GM18909 (cell line): Measurements from ENCODE around the gene DEPDC1.
"Not testable (repeated sequence)": the region's sequence is repeated elsewhere in the genome, so short reads cannot be mapped to it uniquely, and the experiment has no call there.

Experiments used
- ATAC-seq: cut with Tn5 transposase; IDR thresholded peaks from one replicate; pipeline ENCODE4 v1.9.1; 2021; ENCODE audit warnings: mild to moderate bottlenecking; ENCODE audit not compliant: unreplicated experiment, poor library complexity

The DEPDC1 gene

GRCh38 chr1:68478662-68479061 lies 18.2 kb downstream of the DEPDC1 start:
- no peak for ATAC-seq

DNA sequence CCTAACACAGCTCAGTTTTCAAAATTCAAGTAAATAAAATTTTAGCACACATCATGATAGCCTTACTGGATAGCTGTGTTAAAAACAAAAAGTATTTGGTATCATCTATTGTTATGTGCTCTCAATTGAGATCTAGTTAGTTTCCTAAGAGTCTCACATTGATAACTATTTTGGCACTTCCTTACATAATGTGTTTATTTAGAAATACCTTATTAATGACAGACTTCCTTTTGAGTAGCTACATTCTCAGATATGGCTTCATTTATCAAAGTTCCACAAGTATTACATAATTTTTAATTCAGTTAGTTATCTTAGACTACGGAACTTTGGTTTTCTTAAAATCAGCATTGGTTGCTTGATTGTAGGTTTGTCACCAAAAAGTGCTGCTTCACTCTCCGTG lies 20.3 kb downstream of the DEPDC1 start:
- ATAC-seq: not testable (repeated sequence)

GRCh38 chr1:68473060-68473459 lies 23.8 kb downstream of the DEPDC1 start:
- no peak for ATAC-seq

- ATAC-seq: no peak
These were observed 26.4 kb downstream of the DEPDC1 start for GRCh38 chr1:68470388-68470970.

GRCh38 chr1:68464891-68465290 lies 32.0 kb downstream of the DEPDC1 start:
- ATAC-seq: no peak

- ATAC-seq: no peak
These were observed 35.9 kb downstream of the DEPDC1 start for GRCh38 chr1:68460935-68461334.

DNA sequence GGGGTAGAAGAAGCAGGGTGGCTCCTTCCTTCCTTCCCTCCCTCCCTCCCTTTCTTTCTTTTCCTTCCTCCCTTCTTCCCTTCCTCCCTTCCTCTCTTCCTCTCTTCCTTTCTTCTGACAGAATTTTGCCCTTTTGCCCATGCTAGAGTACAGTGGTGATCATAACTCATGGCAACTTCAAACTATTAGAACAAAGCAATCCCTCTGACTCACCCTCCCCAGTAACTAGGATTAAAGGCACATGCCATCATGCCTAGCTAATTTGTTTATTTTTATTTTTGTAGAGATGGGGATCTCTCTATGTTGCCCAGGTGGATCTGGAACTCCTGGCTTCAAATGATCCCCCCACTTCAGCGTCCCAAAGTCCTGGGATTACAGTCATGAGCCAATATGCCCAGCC lies 37.1 kb downstream of the DEPDC1 start:
- ATAC-seq: no peak

- no peak for ATAC-seq
These were observed 37.8 kb downstream of the DEPDC1 start for GRCh38 chr1:68459091-68459490.

DNA sequence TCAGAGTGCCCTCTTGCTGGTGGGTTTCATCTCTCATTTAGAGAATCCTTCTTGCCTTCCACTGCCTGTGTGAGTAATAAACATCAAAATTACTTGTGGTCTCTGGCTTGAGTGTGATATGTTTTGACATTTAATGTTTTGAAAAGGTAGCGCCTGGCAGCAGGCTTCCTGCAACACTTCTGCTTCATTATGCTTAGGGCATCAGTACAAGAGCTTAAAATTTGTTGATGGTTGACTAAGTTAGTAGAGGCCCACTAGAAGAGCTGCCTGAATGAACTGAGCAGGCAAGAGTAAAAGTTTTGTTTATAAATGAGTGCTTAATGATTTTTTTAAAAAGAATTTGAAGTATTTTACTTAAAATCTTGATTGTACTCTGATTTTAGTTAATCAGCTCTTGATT lies 40.7 kb downstream of the DEPDC1 start:
- no peak for ATAC-seq

GRCh38 chr1:68454534-68454933 lies 42.3 kb downstream of the DEPDC1 start:
- ATAC-seq: no peak

DNA sequence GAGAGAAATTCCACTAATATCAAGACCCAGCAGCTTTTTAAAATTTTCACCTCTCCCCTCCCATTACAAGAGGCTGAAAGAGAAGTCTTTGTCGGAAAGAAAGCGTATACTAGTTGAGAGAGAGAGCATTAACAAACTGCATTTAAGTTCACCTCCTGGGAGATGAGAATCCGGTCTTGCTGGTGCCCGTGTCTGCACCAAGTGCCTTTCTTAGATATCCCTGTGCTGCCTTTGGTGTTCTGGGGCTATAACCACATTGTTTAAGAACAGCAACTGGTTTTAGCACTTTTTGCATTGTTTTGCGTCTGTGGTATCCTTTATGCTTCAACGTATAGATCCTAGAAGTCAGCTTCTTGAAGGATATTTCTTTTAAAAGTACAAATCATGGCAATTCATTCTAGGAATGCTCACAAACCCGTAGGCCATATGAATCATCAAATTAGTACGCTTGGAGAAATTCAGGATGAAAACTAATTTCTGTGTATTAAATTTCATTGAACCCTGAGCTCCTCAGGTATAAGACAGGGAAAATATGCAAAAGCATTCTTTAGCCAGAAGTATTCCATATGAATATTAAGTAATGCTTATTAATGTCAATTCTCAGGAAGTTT lies 43.7 kb downstream of the DEPDC1 start:
- ATAC-seq: no peak

- no peak for ATAC-seq
These were observed 47.0 kb downstream of the DEPDC1 start, which contains the start of gene RPE65 for GRCh38 chr1:68449901-68450300. Gene RPE65 (minus strand): TSS chr1:68449954. CDS start chr1:68449905, 49 bp downstream.

- no peak for ATAC-seq
These were observed 48.5 kb downstream of the DEPDC1 start for GRCh38 chr1:68448365-68448764.

DNA sequence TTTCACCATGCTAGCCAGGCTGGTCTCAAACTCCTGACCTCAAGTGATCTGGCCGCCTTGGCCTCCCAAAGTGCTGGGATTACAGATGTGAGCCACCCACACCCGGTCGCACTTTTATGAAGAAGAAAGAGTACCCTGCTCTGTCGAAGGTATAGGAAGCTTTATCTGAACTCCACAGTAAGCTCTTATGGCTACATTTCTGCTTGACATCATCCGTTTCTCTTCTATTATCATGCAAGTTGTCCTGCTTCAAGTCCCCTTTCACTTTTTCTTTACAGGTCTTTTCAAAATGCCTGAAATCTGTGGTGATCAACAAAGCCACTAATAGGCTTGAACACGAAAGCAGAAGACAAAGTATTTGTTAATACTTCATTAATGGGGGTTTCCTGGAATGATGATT lies 51.2 kb downstream of the DEPDC1 start:
- no peak for ATAC-seq

GRCh38 chr1:68442822-68443556 lies 53.9 kb downstream of the DEPDC1 start:
- peak; percentile 88 for ATAC-seq

DNA sequence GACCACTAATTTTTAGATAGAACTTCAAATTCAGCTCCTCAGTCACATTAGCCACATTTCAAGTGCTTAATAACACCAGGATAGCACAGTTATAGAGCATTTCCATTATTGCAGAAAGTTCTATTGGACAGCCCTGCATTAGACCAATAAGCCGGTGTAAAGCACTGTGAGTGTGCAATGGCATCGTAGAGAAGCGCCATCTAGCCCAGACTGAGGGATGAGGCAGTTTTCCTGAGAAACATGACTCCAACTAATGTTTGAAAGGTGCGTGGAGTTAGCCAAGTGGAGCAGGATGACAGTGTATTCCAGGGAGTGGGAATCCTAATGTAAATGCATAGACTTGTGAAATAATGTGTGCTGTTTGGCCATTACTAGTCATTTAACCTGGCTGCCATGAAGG lies 54.9 kb downstream of the DEPDC1 start:
- no peak for ATAC-seq

- ATAC-seq: no peak
These were observed 58.6 kb downstream of the DEPDC1 start for GRCh38 chr1:68438310-68438709.

DNA sequence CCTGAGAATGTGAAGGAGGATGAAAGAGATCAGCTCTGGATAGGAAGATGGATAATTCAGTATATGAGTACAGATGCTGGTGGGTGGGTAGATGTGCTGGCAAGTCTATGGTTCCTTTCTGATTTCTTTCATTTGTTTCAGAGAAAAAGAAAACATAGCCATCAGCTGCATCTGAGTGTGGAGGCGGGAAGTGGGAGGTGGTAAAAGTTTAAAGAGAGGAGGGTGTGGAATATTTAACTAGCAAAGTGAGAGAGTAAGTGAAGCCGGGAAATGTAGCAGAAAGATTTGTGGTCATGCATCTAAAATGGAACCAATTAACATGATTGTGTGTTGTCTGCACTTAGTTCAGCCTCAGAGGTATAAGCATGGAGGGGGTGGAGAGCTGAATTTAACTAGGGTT lies 63.5 kb downstream of the DEPDC1 start:
- ATAC-seq: no peak

GRCh38 chr1:68431076-68431475 lies 65.8 kb downstream of the DEPDC1 start:
- no peak for ATAC-seq

GRCh38 chr1:68429233-68429808 lies 67.6 kb downstream of the DEPDC1 start:
- ATAC-seq: no peak

DNA sequence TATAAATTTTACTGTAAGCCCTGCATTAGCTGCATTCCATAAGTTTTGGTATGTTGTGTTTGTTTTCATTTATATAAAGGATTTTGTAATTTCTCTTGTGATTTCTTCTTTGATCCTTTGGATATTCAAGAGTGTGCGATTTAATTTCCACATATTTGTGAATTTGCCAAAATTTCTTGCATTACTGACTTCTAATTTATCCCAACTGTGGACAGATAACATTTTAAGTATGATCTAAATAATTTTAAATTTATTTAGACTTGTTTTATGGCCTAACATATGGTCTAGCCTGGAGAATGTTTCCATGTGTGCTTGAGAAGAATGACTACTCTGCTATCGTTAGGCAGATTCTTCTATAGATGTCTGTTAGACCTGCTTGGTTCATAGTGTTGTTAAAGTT lies 70.3 kb downstream of the DEPDC1 start:
- no peak for ATAC-seq
